Measurements from ENCODE around the gene PSMB7.

PSMB7 gene

GRCh38 chr9:124356745-124357390 lies 58.4 kb downstream of the PSMB7 start:
- H3K4me3 ChIP-seq (replicated peaks; ENCODE audit: low read depth, low read length), result no peak overlapping the region
- H3K27me3 ChIP-seq (replicated peaks; ENCODE audit: control insufficient read depth, insufficient read depth, low read length), result no peaks in the 10 kb centered on the region
- DNase-seq (ENCODE audit: extremely low read depth, insufficient read length), result peak; percentile 25
- TF ChIP-seq CTCF (IDR thresholded peaks at IDR 0.05; ENCODE audit: insufficient read depth, low read length, poor library complexity, severe bottlenecking), result no peak
- peaks cover 32% of the 10 kb centered on the region for H3K36me3 ChIP-seq (ENCODE audit: control insufficient read depth, insufficient read depth, low read length)

GRCh38 chr9:124355941-124356744 lies 59.1 kb downstream of the PSMB7 start:
- DNase-seq (ENCODE audit: extremely low read depth, insufficient read length), result peak; percentile 14

GRCh38 chr9:124355039-124355940 lies 60.0 kb downstream of the PSMB7 start:
- no peak for TF ChIP-seq CTCF (IDR thresholded peaks at IDR 0.05; ENCODE audit: insufficient read depth, low read length, poor library complexity, severe bottlenecking)
- Histone ChIP-seq H3K4me3 (replicated peaks; ENCODE audit: low read depth, low read length) (no peak overlapping the region), H3K36me3 (ENCODE audit: control insufficient read depth, insufficient read depth, low read length) (peaks cover 42% of the 10 kb centered on the region), H3K27me3 (replicated peaks; ENCODE audit: control insufficient read depth, insufficient read depth, low read length) (no peaks in the 10 kb centered on the region)
- DNase-seq (ENCODE audit: extremely low read depth, insufficient read length), result peak; percentile 22

More at GRCh38 chr9:124355941-124356744, 59.1 kb downstream of the PSMB7 start:
- peaks cover 35% of the 10 kb centered on the region for H3K36me3 ChIP-seq (ENCODE audit: control insufficient read depth, insufficient read depth, low read length)
- no peak for TF ChIP-seq CTCF (IDR thresholded peaks at IDR 0.05; ENCODE audit: insufficient read depth, low read length, poor library complexity, severe bottlenecking)
- H3K27me3 ChIP-seq (replicated peaks; ENCODE audit: control insufficient read depth, insufficient read depth, low read length), result no peaks in the 10 kb centered on the region
- no peak overlapping the region for H3K4me3 ChIP-seq (replicated peaks; ENCODE audit: low read depth, low read length)

- no peak for TF ChIP-seq CTCF (IDR thresholded peaks at IDR 0.05; ENCODE audit: insufficient read depth, low read length, poor library complexity, severe bottlenecking)
- H3K27me3 ChIP-seq (replicated peaks; ENCODE audit: control insufficient read depth, insufficient read depth, low read length), result no peaks in the 10 kb centered on the region
- DNase-seq (ENCODE audit: extremely low read depth, insufficient read length), result peak; percentile 43
- no peak overlapping the region for H3K4me3 ChIP-seq (replicated peaks; ENCODE audit: low read depth, low read length)
- peaks cover 48% of the 10 kb centered on the region for H3K36me3 ChIP-seq (ENCODE audit: control insufficient read depth, insufficient read depth, low read length)
Measured at GRCh38 chr9:124354346-124355038, 60.8 kb downstream of the PSMB7 start.

GRCh38 chr9:124353811-124354274 lies 61.4 kb downstream of the PSMB7 start:
- DNase-seq (ENCODE audit: extremely low read depth, insufficient read length), result no peak
- Histone ChIP-seq H3K4me3 (replicated peaks; ENCODE audit: low read depth, low read length) (no peak overlapping the region), H3K36me3 (ENCODE audit: control insufficient read depth, insufficient read depth, low read length) (peaks cover 53% of the 10 kb centered on the region), H3K27me3 (replicated peaks; ENCODE audit: control insufficient read depth, insufficient read depth, low read length) (no peaks in the 10 kb centered on the region)
- no peak for TF ChIP-seq CTCF (IDR thresholded peaks at IDR 0.05; ENCODE audit: insufficient read depth, low read length, poor library complexity, severe bottlenecking)
